ENCODE measurements around the gene DIP2C. TPM values are rescaled to one million over a fixed set of nuclear protein-coding genes. Genes with fewer than 3 reads are reported as not detected.
"Not testable (repeated sequence)": the region's sequence is repeated elsewhere in the genome, so short reads cannot be mapped to it uniquely, and the experiment has no call there.

DIP2C gene
- total and polyA plus RNA-seq, 8 donors = 2.4 to 40.1 (median 21.0) TPM

- no peak for TF ChIP-seq POLR2A (IDR thresholded peaks at IDR 0.05)
- TF ChIP-seq POLR2AphosphoS5 (IDR thresholded peaks at IDR 0.05) = no peak
- TF ChIP-seq, protein P1, sequence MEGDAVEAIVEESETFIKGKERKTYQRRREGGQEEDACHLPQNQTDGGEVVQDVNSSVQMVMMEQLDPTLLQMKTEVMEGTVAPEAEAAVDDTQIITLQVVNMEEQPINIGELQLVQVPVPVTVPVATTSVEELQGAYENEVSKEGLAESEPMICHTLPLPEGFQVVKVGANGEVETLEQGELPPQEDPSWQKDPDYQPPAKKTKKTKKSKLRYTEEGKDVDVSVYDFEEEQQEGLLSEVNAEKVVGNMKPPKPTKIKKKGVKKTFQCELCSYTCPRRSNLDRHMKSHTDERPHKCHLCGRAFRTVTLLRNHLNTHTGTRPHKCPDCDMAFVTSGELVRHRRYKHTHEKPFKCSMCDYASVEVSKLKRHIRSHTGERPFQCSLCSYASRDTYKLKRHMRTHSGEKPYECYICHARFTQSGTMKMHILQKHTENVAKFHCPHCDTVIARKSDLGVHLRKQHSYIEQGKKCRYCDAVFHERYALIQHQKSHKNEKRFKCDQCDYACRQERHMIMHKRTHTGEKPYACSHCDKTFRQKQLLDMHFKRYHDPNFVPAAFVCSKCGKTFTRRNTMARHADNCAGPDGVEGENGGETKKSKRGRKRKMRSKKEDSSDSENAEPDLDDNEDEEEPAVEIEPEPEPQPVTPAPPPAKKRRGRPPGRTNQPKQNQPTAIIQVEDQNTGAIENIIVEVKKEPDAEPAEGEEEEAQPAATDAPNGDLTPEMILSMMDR (IDR thresholded peaks at IDR 0.05) = no peak
- no peak for TF ChIP-seq EP300 (IDR thresholded peaks at IDR 0.05)
- Histone ChIP-seq H3K27ac (peak overlapping the region in 1 of 5 donors; percentile 58), H3K36me3 (peaks cover 0 to 22% (median 11%) of the 10 kb centered on the region in 4 donors), H3K27me3 (no peaks in the 10 kb centered on the region), H3K4me1 (peaks cover 7 to 45% (median 16%) of the 10 kb centered on the region in 4 donors), H3K4me3 (no peak overlapping the region), H3K9me3 (no peaks in the 10 kb centered on the region)
- DNase-seq = no peak
- intact Hi-C loops (cut with DNase I; ENCODE audit: low total_unique reads) = no loop called here
- 95 to 96% (median 96%) methylated on average over 23 of the region's 23 CpGs for whole genome bisulfite sequencing, 5 donors
Measured at GRCh38 chr10:480498-480927, 209.0 kb downstream of the DIP2C start.

GRCh38 chr10:479706-480497, 209.6 kb downstream of the DIP2C start:
- WGBS, 5 donors = 91 to 97% (median 95%) methylated on average over 33 of the region's 33 CpGs
- H3K4me3 ChIP-seq; H3K27ac ChIP-seq; H3K27me3 ChIP-seq; H3K9me3 ChIP-seq; intact Hi-C loops (cut with DNase I; ENCODE audit: low total_unique reads); DNase-seq: not testable (repeated sequence)
- peaks cover 0 to 25% (median 11%) of the 10 kb centered on the region in 4 donors for H3K36me3 ChIP-seq
- peaks cover 7 to 41% (median 13%) of the 10 kb centered on the region in 4 donors for H3K4me1 ChIP-seq

DNA sequence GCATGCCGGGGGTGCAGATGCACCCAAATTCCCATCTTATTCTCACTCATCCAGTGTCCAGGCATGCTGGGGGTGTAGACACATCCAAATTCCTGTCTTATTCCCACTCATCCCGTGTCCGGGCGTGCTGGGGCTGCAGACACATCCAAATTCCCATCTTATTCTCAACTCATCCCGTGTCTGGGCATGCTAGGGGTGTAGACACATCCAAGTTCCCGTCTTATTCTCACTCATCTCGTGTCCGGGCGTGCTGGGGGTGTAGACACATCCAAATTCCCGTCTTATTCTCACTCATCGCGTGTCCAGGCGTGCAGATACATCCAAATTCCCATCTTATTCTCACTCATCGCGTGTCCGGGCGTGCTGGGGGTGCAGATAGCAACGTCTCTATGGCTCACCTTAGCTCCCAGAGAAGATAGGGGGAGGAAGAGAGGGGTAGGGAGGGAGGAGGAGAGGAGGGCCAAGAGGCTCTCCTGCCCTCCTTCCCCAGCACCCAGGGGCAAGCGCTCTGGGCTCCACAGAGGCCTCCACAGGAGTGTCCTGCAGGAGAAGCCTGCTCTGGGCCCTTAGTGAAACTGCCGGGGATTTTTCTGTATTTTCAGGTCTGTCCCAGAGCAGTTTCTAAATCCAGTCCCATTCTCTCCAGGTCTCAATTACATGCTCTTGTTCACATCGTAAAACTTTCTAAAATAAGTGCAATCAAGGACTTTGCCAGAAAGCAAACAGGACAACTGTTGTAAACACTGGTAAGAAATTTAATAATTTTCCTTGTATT, 210.8 kb downstream of the DIP2C start:
- H3K9me3 ChIP-seq = no peaks in the 10 kb centered on the region
- H3K4me1 ChIP-seq = peaks cover 7 to 33% (median 9%) of the 10 kb centered on the region in 4 donors
- TF ChIP-seq, protein P1 (IDR thresholded peaks at IDR 0.05) = no peak
- TF ChIP-seq POLR2A (IDR thresholded peaks at IDR 0.05) (no peak), EP300 (IDR thresholded peaks at IDR 0.05) (no peak), POLR2AphosphoS5 (IDR thresholded peaks at IDR 0.05) (no peak)
- H3K36me3 ChIP-seq = peaks cover 0 to 15% (median 4%) of the 10 kb centered on the region in 4 donors
- H3K27ac ChIP-seq = no peak overlapping the region
- 94 to 97% (median 96%) methylated on average over 21 of the region's 21 CpGs for WGBS, 5 donors
- H3K27me3 ChIP-seq = no peaks in the 10 kb centered on the region
- no peak for DNase-seq
- intact Hi-C loops (cut with DNase I; ENCODE audit: low total_unique reads) = no loop called here
- no peak overlapping the region for H3K4me3 ChIP-seq

GRCh38 chr10:477620-478019, 211.8 kb downstream of the DIP2C start:
- WGBS, 5 donors = 88 to 94% (median 90%) methylated on average over 3 of the region's 3 CpGs
- intact Hi-C loops (cut with DNase I; ENCODE audit: low total_unique reads) = no loop called here

GRCh38 chr10:476455-476780, 213.1 kb downstream of the DIP2C start:
- WGBS, 5 donors = 93 to 98% (median 97%) methylated on average over 6 of the region's 6 CpGs
- Histone ChIP-seq H3K27me3 (no peaks in the 10 kb centered on the region), H3K4me1 (peaks cover 6 to 12% (median 7%) of the 10 kb centered on the region in 4 donors), H3K27ac (no peak overlapping the region), H3K36me3 (peaks cover 3 to 14% (median 12%) of the 10 kb centered on the region in 4 donors), H3K4me3 (no peak overlapping the region), H3K9me3 (no peaks in the 10 kb centered on the region)
- no peak for DNase-seq
- TF ChIP-seq POLR2AphosphoS5 (IDR thresholded peaks at IDR 0.05) (no peak), EP300 (IDR thresholded peaks at IDR 0.05) (no peak)
- intact Hi-C loops (cut with DNase I; ENCODE audit: low total_unique reads) = no loop called here

More at GRCh38 chr10:477620-478019, 211.8 kb downstream of the DIP2C start:
- no peak overlapping the region for H3K27ac ChIP-seq
- no peak for TF ChIP-seq EP300 (IDR thresholded peaks at IDR 0.05)
- no peak for TF ChIP-seq POLR2AphosphoS5 (IDR thresholded peaks at IDR 0.05)
- no peak for TF ChIP-seq POLR2A (IDR thresholded peaks at IDR 0.05)
- peaks cover 7 to 24% (median 9%) of the 10 kb centered on the region in 4 donors for H3K4me1 ChIP-seq
- no peaks in the 10 kb centered on the region for H3K27me3 ChIP-seq
- DNase-seq = no peak
- H3K36me3 ChIP-seq = peaks cover 0 to 5% (median 0%) of the 10 kb centered on the region in 4 donors
- H3K4me3 ChIP-seq = no peak overlapping the region
- no peaks in the 10 kb centered on the region for H3K9me3 ChIP-seq

All from stomach (tissue), 9 donors.